Measurements from ENCODE around the gene GSAP.
A peak's percentile ranks its signal among the peaks of the same experiment; 100 is the strongest.

Gene GSAP

GRCh38 chr7:77295549-77295948, 120.6 kb downstream of the GSAP start:
- Histone ChIP-seq H3K4me3 (IDR thresholded peaks at IDR 0.05; ENCODE audit: insufficient read depth, low read depth, low read length) (no peak overlapping the region), H4K20me1 (ENCODE audit: insufficient read depth) (no peaks in the 10 kb centered on the region), H3K27me3 (ENCODE audit: insufficient read depth, low read depth) (no peaks in the 10 kb centered on the region), H2AFZ (ENCODE audit: low read depth) (no peak overlapping the region), H3K36me3 (ENCODE audit: insufficient read depth) (no peaks in the 10 kb centered on the region), H3K27ac (no peak overlapping the region), H3K4me1 (ENCODE audit: low read depth, poor library complexity, severe bottlenecking) (no peaks in the 10 kb centered on the region), H3K4me2 (no peak overlapping the region), H3K79me2 (ENCODE audit: insufficient read depth, low read depth) (no peaks in the 10 kb centered on the region), H3K9ac (no peak overlapping the region)
- TF ChIP-seq, protein P1, sequence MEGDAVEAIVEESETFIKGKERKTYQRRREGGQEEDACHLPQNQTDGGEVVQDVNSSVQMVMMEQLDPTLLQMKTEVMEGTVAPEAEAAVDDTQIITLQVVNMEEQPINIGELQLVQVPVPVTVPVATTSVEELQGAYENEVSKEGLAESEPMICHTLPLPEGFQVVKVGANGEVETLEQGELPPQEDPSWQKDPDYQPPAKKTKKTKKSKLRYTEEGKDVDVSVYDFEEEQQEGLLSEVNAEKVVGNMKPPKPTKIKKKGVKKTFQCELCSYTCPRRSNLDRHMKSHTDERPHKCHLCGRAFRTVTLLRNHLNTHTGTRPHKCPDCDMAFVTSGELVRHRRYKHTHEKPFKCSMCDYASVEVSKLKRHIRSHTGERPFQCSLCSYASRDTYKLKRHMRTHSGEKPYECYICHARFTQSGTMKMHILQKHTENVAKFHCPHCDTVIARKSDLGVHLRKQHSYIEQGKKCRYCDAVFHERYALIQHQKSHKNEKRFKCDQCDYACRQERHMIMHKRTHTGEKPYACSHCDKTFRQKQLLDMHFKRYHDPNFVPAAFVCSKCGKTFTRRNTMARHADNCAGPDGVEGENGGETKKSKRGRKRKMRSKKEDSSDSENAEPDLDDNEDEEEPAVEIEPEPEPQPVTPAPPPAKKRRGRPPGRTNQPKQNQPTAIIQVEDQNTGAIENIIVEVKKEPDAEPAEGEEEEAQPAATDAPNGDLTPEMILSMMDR (conservative IDR thresholded peaks at IDR 0.05; ENCODE audit: low read depth, low read length) = no peak

GRCh38 chr7:77293046-77293445, 123.1 kb downstream of the GSAP start:
- Histone ChIP-seq H3K4me1 (ENCODE audit: low read depth, poor library complexity, severe bottlenecking) (no peaks in the 10 kb centered on the region), H4K20me1 (ENCODE audit: insufficient read depth) (no peaks in the 10 kb centered on the region), H3K27ac (no peak overlapping the region), H3K27me3 (ENCODE audit: insufficient read depth, low read depth) (no peaks in the 10 kb centered on the region), H3K9ac (no peak overlapping the region), H3K36me3 (ENCODE audit: insufficient read depth) (no peaks in the 10 kb centered on the region), H2AFZ (ENCODE audit: low read depth) (no peak overlapping the region), H3K4me2 (no peak overlapping the region), H3K4me3 (IDR thresholded peaks at IDR 0.05; ENCODE audit: insufficient read depth, low read depth, low read length) (no peak overlapping the region), H3K79me2 (ENCODE audit: insufficient read depth, low read depth) (no peaks in the 10 kb centered on the region)
- TF ChIP-seq, protein P1 (conservative IDR thresholded peaks at IDR 0.05; ENCODE audit: low read depth, low read length) = peak; percentile 36; the same call in 1 of the 2 replicates

DNA sequence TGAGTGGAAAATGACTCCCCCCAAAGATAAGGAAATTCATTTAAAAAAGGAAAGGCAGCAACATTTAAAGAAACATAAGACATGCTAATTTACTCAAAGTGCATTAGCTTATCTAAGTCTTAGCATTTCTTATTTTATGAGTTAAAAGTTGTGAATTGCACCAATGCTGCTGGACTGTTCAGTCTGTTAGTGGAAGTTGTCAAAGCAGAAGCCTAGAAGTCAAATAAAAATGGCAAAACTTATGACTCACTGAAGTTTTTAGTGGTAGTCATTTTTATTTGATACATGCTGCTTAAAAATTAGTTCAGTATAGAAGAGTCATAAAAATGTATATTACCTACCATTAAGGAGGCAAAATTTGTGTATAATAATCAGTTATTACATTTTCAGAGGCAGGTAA, 125.7 kb downstream of the GSAP start:
- Histone ChIP-seq H3K27me3 (ENCODE audit: insufficient read depth, low read depth) (no peaks in the 10 kb centered on the region), H3K9ac (no peak overlapping the region), H4K20me1 (ENCODE audit: insufficient read depth) (no peaks in the 10 kb centered on the region), H3K4me3 (IDR thresholded peaks at IDR 0.05; ENCODE audit: insufficient read depth, low read depth, low read length) (no peak overlapping the region), H3K4me2 (no peak overlapping the region), H3K36me3 (ENCODE audit: insufficient read depth) (no peaks in the 10 kb centered on the region), H2AFZ (ENCODE audit: low read depth) (no peak overlapping the region), H3K27ac (no peak overlapping the region), H3K79me2 (ENCODE audit: insufficient read depth, low read depth) (no peaks in the 10 kb centered on the region), H3K4me1 (ENCODE audit: low read depth, poor library complexity, severe bottlenecking) (no peaks in the 10 kb centered on the region)
- TF ChIP-seq, protein P1 (conservative IDR thresholded peaks at IDR 0.05; ENCODE audit: low read depth, low read length) = no peak

- TF ChIP-seq, protein P1 (conservative IDR thresholded peaks at IDR 0.05; ENCODE audit: low read depth, low read length) = no peak
- Histone ChIP-seq H3K4me2 (no peak overlapping the region), H3K9ac (no peak overlapping the region), H2AFZ (ENCODE audit: low read depth) (no peak overlapping the region), H3K27me3 (ENCODE audit: insufficient read depth, low read depth) (no peaks in the 10 kb centered on the region), H4K20me1 (ENCODE audit: insufficient read depth) (no peaks in the 10 kb centered on the region), H3K4me3 (IDR thresholded peaks at IDR 0.05; ENCODE audit: insufficient read depth, low read depth, low read length) (no peak overlapping the region), H3K79me2 (ENCODE audit: insufficient read depth, low read depth) (no peaks in the 10 kb centered on the region), H3K4me1 (ENCODE audit: low read depth, poor library complexity, severe bottlenecking) (no peaks in the 10 kb centered on the region), H3K36me3 (ENCODE audit: insufficient read depth) (no peaks in the 10 kb centered on the region), H3K27ac (no peak overlapping the region)
Observed at GRCh38 chr7:77289387-77289786, 126.8 kb downstream of the GSAP start.
